Lower leg skin (tissue), 3 donors: ENCODE measurements around the gene P4HA1.

Source experiments
- CTCF ChIP-seq, 3 donors: fragments of 450-650 bp; IDR thresholded peaks; one replicate each; pipeline ENCODE4 v1.5.1; 2016; ENCODE audit warnings: antibody characterized with exemption in 3 of 3, mild to moderate bottlenecking in 3 of 3, moderate library complexity in 2 of 3
- POLR2A ChIP-seq, 2 donors: fragments of 450-650 bp; IDR thresholded peaks; one replicate each; pipeline ENCODE4 v1.6.1; 2016 to 2017; ENCODE audit warnings: antibody characterized with exemption in 2 of 2, mild to moderate bottlenecking in 1 of 2, moderate library complexity in 1 of 2

DNA sequence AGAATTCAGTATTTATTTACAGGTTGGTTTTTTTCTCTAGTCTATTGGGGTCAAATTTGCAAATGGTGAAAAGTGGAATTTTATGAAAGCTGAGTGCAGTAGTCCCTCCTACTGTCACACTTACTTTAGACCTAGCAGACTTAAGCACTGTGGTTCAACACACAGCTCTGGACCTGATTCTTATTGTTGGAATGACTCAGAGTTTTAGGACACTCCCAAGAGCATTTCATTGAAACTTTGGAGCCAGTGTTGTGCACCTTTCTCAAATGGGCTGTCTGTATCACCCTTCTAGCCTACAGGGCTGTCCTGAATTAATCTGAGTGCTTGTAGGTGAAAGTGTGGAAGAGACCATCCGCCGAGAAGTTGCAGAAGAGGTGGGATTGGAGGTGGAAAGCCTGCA is 29.7 kb upstream of the P4HA1 start:
- no peak for TF ChIP-seq POLR2A (IDR thresholded peaks at IDR 0.05)
- no peak for TF ChIP-seq CTCF (IDR thresholded peaks at IDR 0.05)
